Muscle layer of duodenum (tissue), 2 donors: ENCODE results near the gene UMAD1.
"Not testable (repeated sequence)": the region's sequence is repeated elsewhere in the genome, so short reads cannot be mapped to it uniquely, and the experiment has no call there.

Experiments used
- H3K27ac ChIP-seq: one replicate; pipeline ENCODE4 v1.7.0; 2013; ENCODE audit warnings: mild to moderate bottlenecking, low read length
- H3K27me3 ChIP-seq: one replicate; pipeline ENCODE4 v1.7.0; 2013; ENCODE audit warnings: low read depth, mild to moderate bottlenecking, control low read depth, low read length
- H3K36me3 ChIP-seq, 2 donors: one replicate each; pipeline ENCODE4 v1.7.0; 2013; ENCODE audit warnings: low read length in 2 of 2, control low read depth in 1 of 2, mild to moderate bottlenecking in 1 of 2; ENCODE audit not compliant: insufficient read depth in 2 of 2, control insufficient read depth in 1 of 2
- H3K4me1 ChIP-seq, 2 donors: one replicate each; pipeline ENCODE4 v1.7.0; 2013; ENCODE audit warnings: low read length in 2 of 2, mild to moderate bottlenecking in 2 of 2, control low read depth in 1 of 2, moderate library complexity in 1 of 2; ENCODE audit not compliant: insufficient read depth in 2 of 2, control insufficient read depth in 1 of 2
- H3K4me3 ChIP-seq, 2 donors: one replicate each; pipeline ENCODE4 v1.7.0; 2013; ENCODE audit warnings: low read length in 2 of 2, low read depth in 1 of 2, mild to moderate bottlenecking in 1 of 2
- H3K9me3 ChIP-seq, 2 donors: one replicate each; pipeline ENCODE4 v1.7.0; 2013; ENCODE audit warnings: low read length in 2 of 2, control low read depth in 1 of 2, mild to moderate bottlenecking in 1 of 2; ENCODE audit not compliant: control insufficient read depth in 1 of 2
- donor health status: healthy.

Gene UMAD1

DNA sequence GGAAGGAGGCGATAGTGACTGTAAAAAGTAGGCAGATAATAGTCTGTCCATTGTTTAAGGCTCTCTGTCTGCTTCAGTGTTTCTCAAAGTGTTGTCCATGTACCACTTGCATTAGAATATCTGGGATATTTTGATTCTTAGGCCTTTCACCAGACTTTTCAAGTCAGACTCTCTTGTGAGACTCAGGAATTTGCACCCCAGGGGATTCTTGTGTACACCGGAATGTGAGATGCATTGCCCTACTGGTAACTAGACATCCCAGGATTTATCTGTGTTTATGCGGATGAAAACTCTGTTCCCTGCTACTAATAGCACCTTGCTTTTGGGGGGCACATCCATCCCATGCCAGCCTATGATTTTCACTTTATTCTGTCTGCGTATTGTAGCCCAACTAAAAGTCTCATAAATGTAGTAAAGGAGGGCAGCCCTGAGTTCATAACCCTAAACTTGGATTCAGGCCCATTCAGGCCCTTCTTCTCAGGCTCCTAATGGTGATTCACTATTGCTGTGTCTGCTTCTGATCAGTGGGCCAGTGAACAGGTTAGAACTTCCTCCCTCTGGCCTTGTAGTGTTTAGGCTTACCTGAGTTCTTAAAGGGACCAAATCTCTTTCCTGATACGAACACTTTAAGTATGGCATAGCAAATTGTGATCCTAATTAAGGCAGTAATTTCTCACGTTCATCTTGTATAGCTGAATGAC, 149.6 kb downstream of the UMAD1 start:
- no peaks in the 10 kb centered on the region for H3K9me3 ChIP-seq
- H3K27me3 ChIP-seq, result no peaks in the 10 kb centered on the region
- no peaks in the 10 kb centered on the region for H3K36me3 ChIP-seq
- H3K4me1 ChIP-seq, result peaks cover 0 to 10% of the 10 kb centered on the region in 2 donors
- no peak overlapping the region for H3K27ac ChIP-seq
- H3K4me3 ChIP-seq, result no peak overlapping the region

GRCh38 chr7:7791523-7791922, 151.0 kb downstream of the UMAD1 start:
- Histone ChIP-seq H3K4me3 (no peak overlapping the region), H3K27ac (no peak overlapping the region), H3K4me1 (peaks cover 0 to 10% of the 10 kb centered on the region in 2 donors), H3K9me3 (no peaks in the 10 kb centered on the region), H3K27me3 (no peaks in the 10 kb centered on the region), H3K36me3 (peaks cover 0 to 2% of the 10 kb centered on the region in 2 donors)

- Histone ChIP-seq H3K4me3 (no peak overlapping the region), H3K36me3 (peaks cover 0 to 5% of the 10 kb centered on the region in 2 donors), H3K27ac (no peak overlapping the region), H3K27me3 (no peaks in the 10 kb centered on the region), H3K4me1 (peaks cover 0 to 10% of the 10 kb centered on the region in 2 donors), H3K9me3 (no peaks in the 10 kb centered on the region)
These were observed 151.5 kb downstream of the UMAD1 start for GRCh38 chr7:7792056-7792455.

- Histone ChIP-seq H3K27me3 (no peaks in the 10 kb centered on the region), H3K4me1 (peaks cover 0 to 10% of the 10 kb centered on the region in 2 donors), H3K9me3 (no peaks in the 10 kb centered on the region), H3K27ac (no peak overlapping the region), H3K36me3 (peaks cover 0 to 5% of the 10 kb centered on the region in 2 donors), H3K4me3 (no peak overlapping the region)
These were observed 152.7 kb downstream of the UMAD1 start for GRCh38 chr7:7793249-7793648.

- no peaks in the 10 kb centered on the region for H3K27me3 ChIP-seq
- no peaks in the 10 kb centered on the region for H3K9me3 ChIP-seq
- peaks cover 0 to 10% of the 10 kb centered on the region in 2 donors for H3K4me1 ChIP-seq
- no peak overlapping the region for H3K4me3 ChIP-seq
- H3K27ac ChIP-seq, result no peak overlapping the region
- H3K36me3 ChIP-seq, result peaks cover 0 to 5% of the 10 kb centered on the region in 2 donors
These were observed 153.4 kb downstream of the UMAD1 start for GRCh38 chr7:7793921-7794320.

DNA sequence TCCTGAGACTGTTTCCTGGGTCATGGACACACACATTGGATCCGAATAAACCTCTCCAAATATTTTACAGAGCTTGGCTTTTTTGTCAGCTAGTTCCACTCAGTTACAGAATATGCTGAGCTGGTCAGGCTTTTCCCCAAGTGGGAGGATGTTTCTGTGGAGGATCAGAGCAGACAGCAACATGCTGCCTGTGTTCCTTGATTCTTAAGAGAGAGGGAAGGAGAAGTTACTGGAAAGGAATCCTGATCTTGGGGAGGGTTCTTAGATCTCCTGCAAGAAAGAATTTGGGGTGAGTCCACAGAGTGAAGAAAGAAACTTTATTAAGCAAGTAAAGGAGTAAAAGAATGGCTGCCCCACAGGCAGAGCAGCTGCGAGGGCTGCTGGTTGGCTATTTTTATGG, 154.7 kb downstream of the UMAD1 start:
- peaks cover 0 to 10% of the 10 kb centered on the region in 2 donors for H3K4me1 ChIP-seq
- H3K27ac ChIP-seq, result no peak overlapping the region
- peaks cover 0 to 5% of the 10 kb centered on the region in 2 donors for H3K36me3 ChIP-seq
- no peaks in the 10 kb centered on the region for H3K27me3 ChIP-seq
- no peak overlapping the region for H3K4me3 ChIP-seq
- H3K9me3 ChIP-seq, result no peaks in the 10 kb centered on the region

- Histone ChIP-seq H3K9me3 (no peaks in the 10 kb centered on the region), H3K4me3 (no peak overlapping the region), H3K27ac (no peak overlapping the region), H3K27me3 (no peaks in the 10 kb centered on the region), H3K4me1 (peaks cover 0 to 6% of the 10 kb centered on the region in 2 donors), H3K36me3 (peaks cover 0 to 5% of the 10 kb centered on the region in 2 donors)
These were observed 155.1 kb downstream of the UMAD1 start for GRCh38 chr7:7795630-7796121.

DNA sequence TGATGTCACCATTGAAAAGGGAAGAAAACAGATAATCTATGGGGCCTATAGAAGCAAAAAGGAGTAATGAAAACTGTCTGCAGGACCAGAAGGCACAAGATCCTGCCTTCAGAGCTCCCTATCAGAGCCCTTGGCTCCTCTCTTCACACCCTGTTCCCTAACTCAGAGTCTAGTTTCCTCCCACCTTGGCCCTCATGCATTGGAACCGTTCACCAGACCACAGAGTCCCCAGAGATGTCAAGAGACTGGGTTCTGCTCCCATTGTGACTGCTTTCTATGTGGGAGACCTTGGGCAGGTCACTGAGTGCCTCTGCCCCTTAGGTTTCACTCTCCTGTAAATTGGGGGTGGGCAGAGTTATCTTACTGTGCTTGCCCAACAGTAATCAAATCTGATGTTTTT, 158.0 kb downstream of the UMAD1 start:
- Histone ChIP-seq H3K27ac (no peak overlapping the region), H3K4me3 (no peak overlapping the region), H3K4me1 (no peaks in the 10 kb centered on the region), H3K27me3 (no peaks in the 10 kb centered on the region), H3K9me3 (no peaks in the 10 kb centered on the region), H3K36me3 (peaks cover 0 to 5% of the 10 kb centered on the region in 2 donors)

- H3K4me3 ChIP-seq, result no peak overlapping the region
- no peak overlapping the region for H3K27ac ChIP-seq
- H3K4me1 ChIP-seq, result no peaks in the 10 kb centered on the region
- no peaks in the 10 kb centered on the region for H3K9me3 ChIP-seq
- H3K27me3 ChIP-seq, result no peaks in the 10 kb centered on the region
- peaks cover 0 to 5% of the 10 kb centered on the region in 2 donors for H3K36me3 ChIP-seq
These were observed 158.6 kb downstream of the UMAD1 start for GRCh38 chr7:7799138-7799537.

GRCh38 chr7:7802531-7802930, 162.0 kb downstream of the UMAD1 start:
- Histone ChIP-seq H3K36me3 (no peaks in the 10 kb centered on the region), H3K9me3 (no peaks in the 10 kb centered on the region), H3K4me3 (no peak overlapping the region), H3K27ac (no peak overlapping the region), H3K27me3 (no peaks in the 10 kb centered on the region), H3K4me1 (no peaks in the 10 kb centered on the region)

GRCh38 chr7:7803715-7804178, 163.2 kb downstream of the UMAD1 start:
- H3K4me1 ChIP-seq, result no peaks in the 10 kb centered on the region
- no peak overlapping the region for H3K27ac ChIP-seq
- no peaks in the 10 kb centered on the region for H3K9me3 ChIP-seq
- no peaks in the 10 kb centered on the region for H3K36me3 ChIP-seq
- no peak overlapping the region for H3K4me3 ChIP-seq
- no peaks in the 10 kb centered on the region for H3K27me3 ChIP-seq

DNA sequence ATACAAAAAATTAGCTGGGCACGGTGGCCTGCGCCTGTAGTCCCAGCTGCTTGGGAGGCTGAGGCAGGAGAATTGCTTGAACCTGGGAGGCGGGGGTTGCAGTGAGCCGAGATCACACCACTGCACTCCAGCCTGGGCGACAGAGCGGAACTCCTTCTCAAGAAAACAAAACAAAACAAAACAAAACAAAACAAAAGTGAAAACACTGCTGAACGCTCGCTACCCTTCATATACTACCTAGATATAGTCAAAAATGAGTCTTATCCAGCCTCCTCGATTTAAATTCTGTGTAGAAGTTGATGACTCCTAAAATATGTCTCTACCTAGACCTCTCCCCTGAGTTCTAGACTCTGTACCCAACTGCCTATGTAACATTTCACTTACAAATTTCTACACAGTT, 164.3 kb downstream of the UMAD1 start:
- H3K27me3 ChIP-seq, H3K27ac ChIP-seq, H3K4me3 ChIP-seq: not testable (repeated sequence)

More for the DNA sequence above, 164.3 kb downstream of the UMAD1 start:
- H3K36me3 ChIP-seq, H3K9me3 ChIP-seq, H3K4me1 ChIP-seq: not testable (repeated sequence)
